GM12878 (cell line): ENCODE data around the gene CLPSL1.

Experiments used
- CTCF ChIP-seq, 3 experiments: IDR thresholded peaks in 2 of 3; conservative IDR thresholded peaks in 1 of 3; 2 replicates each; pipeline ENCODE4 v1.5.1; 2011; ENCODE audit warnings: low read depth in 3 of 3, low read length in 3 of 3, mild to moderate bottlenecking in 3 of 3, control low read depth in 2 of 3, moderate library complexity in 2 of 3, inconsistent platforms in 1 of 3, mixed read lengths in 1 of 3; ENCODE audit not compliant: control insufficient read depth in 2 of 3, insufficient read depth in 1 of 3; ENCODE audit errors: extremely low read depth in 1 of 3
- EP300 ChIP-seq, 2 experiments: fragments of 150-350 bp in 1 of 2; IDR thresholded peaks; 2 replicates each; pipeline ENCODE4 v1.6.1; 2011 to 2012; ENCODE audit warnings: low read depth in 2 of 2, low read length in 2 of 2, borderline replicate concordance in 1 of 2, improper control_type of control experiment in 1 of 2, inconsistent platforms in 1 of 2; ENCODE audit not compliant: control insufficient read depth in 1 of 2
- FOXK2 ChIP-seq: fragments of 450-650 bp; IDR thresholded peaks from 2 replicates; pipeline ENCODE4 v1.6.1; 2017; ENCODE audit warnings: mild to moderate bottlenecking, moderate library complexity
- MLLT1 ChIP-seq: fragments of 450-650 bp; IDR thresholded peaks from 2 replicates; pipeline ENCODE4 v1.6.1; 2016; ENCODE audit warnings: mild to moderate bottlenecking
- MYC ChIP-seq: IDR thresholded peaks from 2 replicates; pipeline ENCODE4 v1.6.1; 2011; ENCODE audit warnings: mild to moderate bottlenecking, low read length, moderate library complexity, inconsistent platforms; ENCODE audit not compliant: insufficient read depth, insufficient replicate concordance, insufficient read length, severe bottlenecking
- PBX3 ChIP-seq: IDR thresholded peaks from 2 replicates; pipeline ENCODE4 v1.6.1; 2011; ENCODE audit warnings: mild to moderate bottlenecking, low read depth, low read length, moderate library complexity; ENCODE audit not compliant: insufficient replicate concordance
- POLR2A ChIP-seq: IDR thresholded peaks from 2 replicates; pipeline ENCODE4 v1.6.1; 2011; ENCODE audit warnings: low read depth, mild to moderate bottlenecking, low read length
- RAD21 ChIP-seq: IDR thresholded peaks from 2 replicates; pipeline ENCODE4 v1.6.1; 2011; ENCODE audit warnings: mild to moderate bottlenecking, low read depth, low read length, moderate library complexity; ENCODE audit not compliant: insufficient read depth
- SKIL ChIP-seq: fragments of 450-650 bp; IDR thresholded peaks from 2 replicates; pipeline ENCODE4 v1.6.1; 2017; ENCODE audit warnings: mild to moderate bottlenecking, low read depth, inconsistent platforms; ENCODE audit not compliant: poor library complexity, severe bottlenecking
- TARDBP ChIP-seq: IDR thresholded peaks from 2 replicates; pipeline ENCODE4 v1.6.1; 2016; ENCODE audit warnings: borderline replicate concordance
- YY1 ChIP-seq: IDR thresholded peaks from 2 replicates; pipeline ENCODE4 v1.6.1; 2011; ENCODE audit warnings: low read depth, mild to moderate bottlenecking, low read length
- ZNF687 ChIP-seq: fragments of 450-650 bp; IDR thresholded peaks from 2 replicates; pipeline ENCODE4 v1.6.1; 2017; ENCODE audit warnings: mild to moderate bottlenecking, moderate library complexity

GRCh38 chr6:35809809-35810208, 29.0 kb downstream of the CLPSL1 start:
- TF ChIP-seq MLLT1, result no peak
- no peak for TF ChIP-seq FOXK2
- no peak for TF ChIP-seq RAD21
- no peak for TF ChIP-seq POLR2A
- no peak for TF ChIP-seq PBX3
- TF ChIP-seq TARDBP, result no peak
- no peak for TF ChIP-seq CTCF (IDR thresholded peaks at IDR 0.05 in 2 of 3, conservative IDR thresholded peaks at IDR 0.05 in 1 of 3; ENCODE audit: control insufficient read depth in 2 of 3, extremely low read depth in 1 of 3, insufficient read depth in 1 of 3, low read depth in 3 of 3, low read length in 3 of 3)
- TF ChIP-seq EP300 (IDR thresholded peaks at IDR 0.05; ENCODE audit: borderline replicate concordance in 1 of 2, control insufficient read depth in 1 of 2, low read depth in 2 of 2, low read length in 2 of 2), result no peak
- TF ChIP-seq SKIL, result no peak
- TF ChIP-seq YY1, result no peak
- TF ChIP-seq MYC, result no peak
- no peak for TF ChIP-seq ZNF687
